Activated CD8-positive, alpha-beta memory T cell treated with anti-CD3 and anti-CD28 coated beads, Interleukin-2, amount 10 ng/mL, durations not matched to agents 7 days and 5 days (primary cell): Measurements from ENCODE around the gene CLEC17A. TPM values are rescaled to one million over a fixed set of nuclear protein-coding genes. Genes with fewer than 3 reads are reported as not detected.
"Not testable (repeated sequence)": the region's sequence is repeated elsewhere in the genome, so short reads cannot be mapped to it uniquely, and the experiment has no call there.

ENCODE experiments used
- ATAC-seq: fragments of 150-1000 bp; cut with Tn5 transposase; one replicate; pipeline ENCODE4 v1.10.0; 2021; ENCODE audit warnings: moderate library complexity
- CTCF ChIA-PET: fragments of 350-600 bp; sonication (Branson Sonifier 250); formaldehyde crosslinking; loops from one replicate; lab custom pipeline; 2021; ENCODE audit warnings: antibody characterized with exemption; lab: Charles Lee
- DNase-seq: peaks from one replicate; pipeline ENCODE4 v3.0.0-alpha.2; 2020
- H3K27ac Mint-ChIP-seq: one replicate; pipeline ENCODE4 v1.8.0; 2021; ENCODE audit warnings: mild to moderate bottlenecking, mixed read lengths
- H3K27me3 Mint-ChIP-seq: one replicate; pipeline ENCODE4 v1.8.0; 2021; ENCODE audit warnings: mixed read lengths
- H3K36me3 Mint-ChIP-seq: one replicate; pipeline ENCODE4 v1.8.0; 2021; ENCODE audit warnings: mild to moderate bottlenecking, mixed read lengths
- H3K4me1 Mint-ChIP-seq: one replicate; pipeline ENCODE4 v1.8.0; 2021; ENCODE audit warnings: mixed read lengths
- H3K4me3 Mint-ChIP-seq: one replicate; pipeline ENCODE4 v1.8.0; 2021; ENCODE audit warnings: mild to moderate bottlenecking, moderate library complexity, mixed read lengths
- H3K9me3 Mint-ChIP-seq: one replicate; pipeline ENCODE4 v1.8.0; 2022; ENCODE audit warnings: low read depth, mixed read lengths
- total RNA-seq, 2 experiments: library from RNA; stranded (reverse); gene quantifications; one replicate each; pipeline ENCODE4 v1.2.3, GENCODE V29; 2021

The CLEC17A gene
- total RNA-seq, 2 experiments from 2014 or later = not detected

GRCh38 chr19:14613399-14614098 lies 30.7 kb downstream of the CLEC17A start:
- H3K27me3 Mint-ChIP-seq, DNase-seq, CTCF ChIA-PET, H3K9me3 Mint-ChIP-seq, H3K4me1 Mint-ChIP-seq, ATAC-seq, H3K4me3 Mint-ChIP-seq, H3K27ac Mint-ChIP-seq, H3K36me3 Mint-ChIP-seq: not testable (repeated sequence)

DNA sequence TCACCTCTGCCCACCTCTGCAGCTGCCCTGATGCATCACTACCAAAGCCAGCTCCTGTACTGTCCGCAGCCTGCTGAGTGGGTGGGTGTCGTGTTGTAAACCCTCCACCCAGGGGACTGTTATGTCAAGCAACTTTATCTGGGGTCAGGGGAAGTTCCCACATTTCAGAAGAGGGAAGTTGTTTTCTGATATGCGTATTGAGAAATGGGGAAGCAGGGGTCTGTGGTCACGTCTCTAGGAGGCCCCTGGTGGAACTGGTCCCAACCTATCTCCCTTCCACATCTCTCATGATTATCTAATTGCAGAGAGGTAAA lies 31.2 kb downstream of the CLEC17A start:
- ATAC-seq (no peak), DNase-seq (no peak)
- CTCF ChIA-PET = no interaction called here
- H3K36me3 Mint-ChIP-seq = no peaks in the 10 kb centered on the region
- H3K4me1 Mint-ChIP-seq = no peaks in the 10 kb centered on the region
- peaks cover 3% of the 10 kb centered on the region for H3K9me3 Mint-ChIP-seq
- H3K4me3 Mint-ChIP-seq = no peak overlapping the region
- no peaks in the 10 kb centered on the region for H3K27me3 Mint-ChIP-seq
- H3K27ac Mint-ChIP-seq = no peak overlapping the region

- H3K36me3 Mint-ChIP-seq = peaks cover 2% of the 10 kb centered on the region
- CTCF ChIA-PET = no interaction called here
- H3K4me3 Mint-ChIP-seq = no peak overlapping the region
- H3K27me3 Mint-ChIP-seq = no peaks in the 10 kb centered on the region
- H3K27ac Mint-ChIP-seq = no peak overlapping the region
- ATAC-seq (no peak), DNase-seq (no peak)
- no peaks in the 10 kb centered on the region for H3K4me1 Mint-ChIP-seq
- peaks cover 12% of the 10 kb centered on the region for H3K9me3 Mint-ChIP-seq
Measured at GRCh38 chr19:14615623-14616022, 32.7 kb downstream of the CLEC17A start.

- Mint-ChIP-seq H3K27me3 (no peaks in the 10 kb centered on the region), H3K4me3 (no peak overlapping the region), H3K4me1 (no peaks in the 10 kb centered on the region), H3K27ac (no peak overlapping the region), H3K36me3 (peaks cover 2% of the 10 kb centered on the region), H3K9me3 (peaks cover 12% of the 10 kb centered on the region)
- DNase-seq (no peak), ATAC-seq (no peak)
- CTCF ChIA-PET = no interaction called here
Measured at GRCh38 chr19:14616407-14616806, 33.5 kb downstream of the CLEC17A start.

DNA sequence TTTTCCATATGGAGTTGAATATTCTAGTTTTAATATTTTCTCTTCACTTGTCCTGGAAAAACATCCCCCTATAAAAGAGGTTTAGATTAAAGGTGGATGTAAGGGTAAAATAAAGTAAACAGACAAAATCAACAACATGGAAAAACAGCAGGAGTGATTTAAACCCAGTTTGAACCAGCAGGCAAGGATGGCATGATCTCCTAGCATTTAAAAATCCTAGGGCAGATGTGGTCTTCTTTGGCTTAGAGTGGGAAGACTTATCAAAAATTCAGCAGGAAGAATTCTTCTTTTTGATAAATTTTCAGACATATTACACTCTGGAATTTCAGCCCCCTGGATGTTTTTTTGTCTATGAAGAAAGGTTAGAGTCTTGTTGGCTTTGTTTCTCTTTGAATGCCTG lies 36.5 kb downstream of the CLEC17A start:
- ATAC-seq (no peak), DNase-seq (no peak)
- peaks cover 2% of the 10 kb centered on the region for H3K36me3 Mint-ChIP-seq
- CTCF ChIA-PET = no interaction called here
- H3K9me3 Mint-ChIP-seq = peaks cover 12% of the 10 kb centered on the region
- H3K4me1 Mint-ChIP-seq = no peaks in the 10 kb centered on the region
- no peaks in the 10 kb centered on the region for H3K27me3 Mint-ChIP-seq
- H3K4me3 Mint-ChIP-seq = no peak overlapping the region
- H3K27ac Mint-ChIP-seq = no peak overlapping the region

DNA sequence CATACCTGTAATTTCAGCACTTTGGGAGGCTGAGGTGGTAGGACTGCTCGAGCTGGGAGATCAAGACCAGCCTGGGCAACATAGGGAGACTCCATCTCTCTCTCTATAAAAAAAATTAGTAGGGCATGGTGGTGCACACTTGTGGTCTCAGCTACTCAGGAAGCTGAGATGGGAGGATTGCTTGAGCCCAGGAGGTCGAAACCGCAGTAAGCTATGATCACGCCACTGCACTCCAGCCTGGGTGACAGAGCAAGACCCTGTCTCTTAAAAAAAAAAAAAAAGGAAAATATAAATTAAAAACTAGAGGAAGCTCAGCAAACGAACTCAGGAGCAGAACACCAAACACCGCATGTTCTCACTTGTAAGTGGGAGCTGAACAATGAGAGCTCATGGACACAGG lies 41.6 kb downstream of the CLEC17A start:
- H3K36me3 Mint-ChIP-seq, H3K4me3 Mint-ChIP-seq, ATAC-seq, H3K27me3 Mint-ChIP-seq, H3K27ac Mint-ChIP-seq, DNase-seq, CTCF ChIA-PET, H3K4me1 Mint-ChIP-seq: not testable (repeated sequence)
- H3K9me3 Mint-ChIP-seq = peaks cover 14% of the 10 kb centered on the region

- Mint-ChIP-seq H3K36me3 (no peaks in the 10 kb centered on the region), H3K4me3 (no peak overlapping the region)
- DNase-seq = no peak
Measured at GRCh38 chr19:14629557-14629956, 46.7 kb downstream of the CLEC17A start.

DNA sequence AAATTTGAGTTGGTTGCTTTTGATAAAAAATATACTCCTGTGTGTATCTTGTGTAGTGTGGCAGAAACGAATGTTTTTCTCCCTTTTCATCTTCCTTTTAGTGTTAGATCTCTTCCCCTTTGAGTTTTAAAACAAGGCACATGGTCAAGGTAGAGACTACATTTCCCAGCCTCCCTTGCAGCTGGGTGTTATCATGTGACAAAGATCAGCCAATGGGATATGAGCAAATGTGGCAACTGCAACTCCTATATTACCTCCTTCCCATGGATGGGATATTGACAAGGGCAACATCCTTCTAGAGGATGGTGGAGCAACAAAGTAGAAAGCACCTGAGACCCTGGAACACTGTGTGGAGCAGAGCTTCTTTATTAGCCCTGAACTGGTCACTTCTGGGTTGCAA lies 49.4 kb downstream of the CLEC17A start:
- Mint-ChIP-seq H3K27me3 (no peaks in the 10 kb centered on the region), H3K27ac (no peak overlapping the region), H3K4me1 (no peaks in the 10 kb centered on the region), H3K4me3 (no peak overlapping the region), H3K9me3 (peaks cover 10% of the 10 kb centered on the region), H3K36me3 (no peaks in the 10 kb centered on the region)
- DNase-seq (no peak), ATAC-seq (no peak)
- CTCF ChIA-PET = interaction anchor here (0.9 kb wide), 1 partner anchor 59 kb away, joined by 4 read pairs; no protein-coding TSS in a partner anchor

More at GRCh38 chr19:14629557-14629956, 46.7 kb downstream of the CLEC17A start:
- ATAC-seq = no peak
- Mint-ChIP-seq H3K27me3 (no peaks in the 10 kb centered on the region), H3K9me3 (peaks cover 11% of the 10 kb centered on the region), H3K27ac (no peak overlapping the region), H3K4me1 (no peaks in the 10 kb centered on the region)
- CTCF ChIA-PET = interaction anchor here (0.7 to 1.5 kb wide), 2 partner anchors 56 to 57 kb away, joined by 3 read pairs; no protein-coding TSS in a partner anchor

DNA sequence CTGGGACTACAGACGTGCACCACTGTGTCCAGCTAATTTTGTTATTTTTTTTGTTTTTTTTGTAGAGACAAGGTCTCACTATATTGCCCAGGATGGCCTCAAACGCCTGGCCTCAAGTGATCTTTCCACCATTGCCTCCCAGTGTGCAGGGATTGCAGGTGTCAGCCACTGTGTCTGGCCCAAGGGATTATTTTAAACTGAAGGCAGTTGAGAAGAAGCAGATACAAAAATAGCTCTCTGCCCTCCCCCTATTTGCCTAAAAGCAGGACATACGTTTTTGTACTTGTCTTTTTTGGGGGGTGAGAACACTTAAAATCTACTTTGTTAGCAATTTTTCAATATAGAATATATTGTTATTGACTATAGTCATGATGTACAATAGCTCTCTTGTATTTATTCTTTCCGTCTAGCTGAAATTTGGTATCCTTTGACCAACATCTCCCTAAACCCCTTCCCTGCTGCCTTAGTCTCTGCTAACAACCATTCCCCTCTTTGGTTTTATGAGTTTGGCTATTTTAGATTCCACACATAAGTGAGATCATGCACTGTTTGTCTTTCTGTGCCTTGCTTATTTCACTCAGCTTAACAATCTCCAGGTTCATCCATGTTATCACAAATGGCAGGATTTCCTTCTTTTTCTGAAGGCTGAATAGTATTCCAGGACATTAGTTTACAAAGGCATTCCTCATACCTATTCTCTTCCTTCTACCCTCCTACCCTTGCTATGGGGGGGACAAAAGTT lies 56.8 kb downstream of the CLEC17A start:
- Mint-ChIP-seq H3K36me3 (no peaks in the 10 kb centered on the region), H3K9me3 (peaks cover 12% of the 10 kb centered on the region), H3K4me3 (no peak overlapping the region), H3K27ac (no peak overlapping the region), H3K4me1 (no peaks in the 10 kb centered on the region), H3K27me3 (no peaks in the 10 kb centered on the region)
- DNase-seq (no peak), ATAC-seq (no peak)
- CTCF ChIA-PET = no interaction called here

GRCh38 chr19:14648506-14648905 lies 65.6 kb downstream of the CLEC17A start:
- no peaks in the 10 kb centered on the region for H3K27me3 Mint-ChIP-seq
- H3K4me1 Mint-ChIP-seq = no peaks in the 10 kb centered on the region
- no peak overlapping the region for H3K4me3 Mint-ChIP-seq
- no peak overlapping the region for H3K27ac Mint-ChIP-seq
- ATAC-seq (no peak), DNase-seq (no peak)
- H3K36me3 Mint-ChIP-seq = no peaks in the 10 kb centered on the region
- H3K9me3 Mint-ChIP-seq = peaks cover 2% of the 10 kb centered on the region
- CTCF ChIA-PET = no interaction called here

DNA sequence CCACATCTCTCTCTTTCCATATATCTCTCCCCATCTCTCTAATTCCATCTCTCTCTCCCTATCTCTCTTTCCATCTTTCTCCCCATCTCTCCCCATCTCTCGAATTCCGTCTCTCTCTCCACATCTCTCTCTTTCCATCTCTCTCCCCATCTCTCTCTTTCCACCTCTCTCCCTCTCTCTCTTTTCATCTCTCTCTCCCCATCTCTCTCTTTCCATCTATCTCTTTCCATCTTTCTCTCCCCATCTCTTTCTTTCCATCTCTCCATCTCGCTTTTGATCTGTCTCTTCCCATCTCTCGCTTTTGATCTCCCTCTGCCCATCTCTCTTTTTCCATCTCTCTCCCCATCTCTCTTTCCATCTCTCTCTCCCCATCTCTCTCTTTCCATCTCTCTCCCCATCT lies 66.1 kb downstream of the CLEC17A start:
- Mint-ChIP-seq H3K27ac (no peak overlapping the region), H3K36me3 (no peaks in the 10 kb centered on the region), H3K27me3 (no peaks in the 10 kb centered on the region), H3K4me3 (no peak overlapping the region), H3K9me3 (peaks cover 2% of the 10 kb centered on the region), H3K4me1 (no peaks in the 10 kb centered on the region)
- no peak for DNase-seq
- CTCF ChIA-PET = no interaction called here
- ATAC-seq = no peak

DNA sequence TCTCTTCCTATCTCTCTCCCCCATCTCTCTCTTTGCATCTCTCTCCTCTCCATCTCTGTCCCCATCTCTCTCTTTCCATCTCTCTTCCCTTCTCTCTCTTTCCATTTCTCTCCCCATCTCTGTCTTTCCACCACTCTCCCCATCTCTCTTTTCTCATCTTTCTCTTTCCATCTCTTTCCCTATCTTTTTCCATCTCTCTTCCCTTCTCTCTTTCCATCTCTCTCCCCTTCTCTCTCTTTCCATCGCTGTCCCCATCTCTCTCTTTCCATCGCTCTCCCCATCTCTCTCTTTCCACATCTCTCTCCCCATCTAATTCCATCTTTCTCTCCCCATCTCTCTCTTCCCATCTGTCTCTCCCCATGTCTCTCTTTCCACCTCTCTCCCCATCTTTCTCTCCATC lies 67.3 kb downstream of the CLEC17A start:
- DNase-seq (no peak), ATAC-seq (no peak)
- no peak overlapping the region for H3K4me3 Mint-ChIP-seq
- H3K27ac Mint-ChIP-seq = no peak overlapping the region
- H3K4me1 Mint-ChIP-seq = no peaks in the 10 kb centered on the region
- H3K27me3 Mint-ChIP-seq = no peaks in the 10 kb centered on the region
- H3K9me3 Mint-ChIP-seq = peaks cover 2% of the 10 kb centered on the region
- H3K36me3 Mint-ChIP-seq = no peaks in the 10 kb centered on the region
- CTCF ChIA-PET = no interaction called here

GRCh38 chr19:14654786-14655560 lies 72.1 kb downstream of the CLEC17A start:
- H3K9me3 Mint-ChIP-seq = no peaks in the 10 kb centered on the region

More at GRCh38 chr19:14654786-14655560, 72.1 kb downstream of the CLEC17A start:
- no peaks in the 10 kb centered on the region for H3K4me1 Mint-ChIP-seq
- H3K4me3 Mint-ChIP-seq = no peak overlapping the region
- CTCF ChIA-PET = no interaction called here
- DNase-seq (no peak), ATAC-seq (no peak)
- H3K27me3 Mint-ChIP-seq = peaks cover 3% of the 10 kb centered on the region
- H3K36me3 Mint-ChIP-seq = no peaks in the 10 kb centered on the region
- H3K27ac Mint-ChIP-seq = no peak overlapping the region
